ENCODE measurements around the gene SLC9A9. TPM values are rescaled to one million over a fixed set of nuclear protein-coding genes. Genes with fewer than 3 reads are reported as not detected.

Gene SLC9A9
- total RNA-seq, 1 donor from 2014 or later = 3.5 TPM

- H3K36me3 Mint-ChIP-seq (ENCODE audit: unreplicated experiment) = no peaks in the 10 kb centered on the region
- no peaks in the 10 kb centered on the region for H3K9me3 Mint-ChIP-seq (ENCODE audit: unreplicated experiment)
- TF ChIP-seq CTCF (IDR thresholded peaks at IDR 0.05) = no peak
- DNase-seq (ENCODE audit: extremely low spot score, unreplicated experiment) = no peak
- H3K4me3 Mint-ChIP-seq (ENCODE audit: unreplicated experiment) = no peak overlapping the region
- no peak overlapping the region for H3K27ac Mint-ChIP-seq (ENCODE audit: unreplicated experiment)
- H3K4me1 Mint-ChIP-seq (ENCODE audit: unreplicated experiment) = peaks cover 18% of the 10 kb centered on the region
- no peaks in the 10 kb centered on the region for H3K27me3 Mint-ChIP-seq (ENCODE audit: unreplicated experiment)
Observed at GRCh38 chr3:143827425-143827824, 20.8 kb downstream of the SLC9A9 start.

- Mint-ChIP-seq H3K27me3 (ENCODE audit: unreplicated experiment) (no peaks in the 10 kb centered on the region), H3K9me3 (ENCODE audit: unreplicated experiment) (no peaks in the 10 kb centered on the region), H3K4me1 (ENCODE audit: unreplicated experiment) (peaks cover 16% of the 10 kb centered on the region), H3K4me3 (ENCODE audit: unreplicated experiment) (no peak overlapping the region), H3K36me3 (ENCODE audit: unreplicated experiment) (no peaks in the 10 kb centered on the region), H3K27ac (ENCODE audit: unreplicated experiment) (no peak overlapping the region)
- no peak for DNase-seq (ENCODE audit: extremely low spot score, unreplicated experiment)
- no peak for TF ChIP-seq CTCF (IDR thresholded peaks at IDR 0.05)
Observed at GRCh38 chr3:143826296-143826695, 22.0 kb downstream of the SLC9A9 start.

- Mint-ChIP-seq H3K27ac (ENCODE audit: unreplicated experiment) (no peak overlapping the region), H3K9me3 (ENCODE audit: unreplicated experiment) (no peaks in the 10 kb centered on the region), H3K36me3 (ENCODE audit: unreplicated experiment) (no peaks in the 10 kb centered on the region), H3K4me1 (ENCODE audit: unreplicated experiment) (peaks cover 14% of the 10 kb centered on the region), H3K4me3 (ENCODE audit: unreplicated experiment) (no peak overlapping the region), H3K27me3 (ENCODE audit: unreplicated experiment) (no peaks in the 10 kb centered on the region)
- no peak for TF ChIP-seq CTCF (IDR thresholded peaks at IDR 0.05)
- DNase-seq (ENCODE audit: extremely low spot score, unreplicated experiment) = no peak
Observed at GRCh38 chr3:143825513-143825912, 22.8 kb downstream of the SLC9A9 start.

- Mint-ChIP-seq H3K4me1 (ENCODE audit: unreplicated experiment) (peaks cover 10% of the 10 kb centered on the region), H3K9me3 (ENCODE audit: unreplicated experiment) (no peaks in the 10 kb centered on the region), H3K4me3 (ENCODE audit: unreplicated experiment) (no peak overlapping the region), H3K27me3 (ENCODE audit: unreplicated experiment) (no peaks in the 10 kb centered on the region), H3K36me3 (ENCODE audit: unreplicated experiment) (no peaks in the 10 kb centered on the region), H3K27ac (ENCODE audit: unreplicated experiment) (no peak overlapping the region)
- no peak for DNase-seq (ENCODE audit: extremely low spot score, unreplicated experiment)
- TF ChIP-seq CTCF (IDR thresholded peaks at IDR 0.05) = no peak
Observed at GRCh38 chr3:143824735-143825385, 23.4 kb downstream of the SLC9A9 start.

GRCh38 chr3:143822798-143823197, 25.5 kb downstream of the SLC9A9 start:
- H3K27me3 Mint-ChIP-seq (ENCODE audit: unreplicated experiment) = no peaks in the 10 kb centered on the region
- H3K4me1 Mint-ChIP-seq (ENCODE audit: unreplicated experiment) = peaks cover 10% of the 10 kb centered on the region
- TF ChIP-seq CTCF (IDR thresholded peaks at IDR 0.05) = no peak
- no peaks in the 10 kb centered on the region for H3K36me3 Mint-ChIP-seq (ENCODE audit: unreplicated experiment)
- no peak for DNase-seq (ENCODE audit: extremely low spot score, unreplicated experiment)
- no peak overlapping the region for H3K27ac Mint-ChIP-seq (ENCODE audit: unreplicated experiment)
- H3K4me3 Mint-ChIP-seq (ENCODE audit: unreplicated experiment) = no peak overlapping the region
- no peaks in the 10 kb centered on the region for H3K9me3 Mint-ChIP-seq (ENCODE audit: unreplicated experiment)

Measured in osteocyte (in vitro differentiated cells).